GM12878 (cell line): Measurements from ENCODE around the gene SPOCK1. TPM values are rescaled to one million over a fixed set of nuclear protein-coding genes. Genes with fewer than 3 reads are reported as not detected.

Experiments used
- ATAC-seq: fragments of 200-7000 bp; cut with Tn5 transposase; 3 replicates; pipeline ENCODE4 v1.9.1; 2020; ENCODE audit warnings: mild to moderate bottlenecking, moderate library complexity
- BruUV-seq: library from RNA; stranded (reverse); fragments of 400-500 nt; replicated peaks from 2 replicates; lab custom pipeline; 2021; lab: Mats Ljungman, UMichigan
- CTCF ChIA-PET: fragments of 300-600 bp; sonication (Branson Sonifier 250); formaldehyde crosslinking; extraction: SDS; loops from one replicate; lab custom pipeline; 2021; ENCODE audit warnings: inconsistent platforms; lab: Yijun Ruan, JAX
- POLR2A ChIA-PET: fragments of 350-600 bp; formaldehyde crosslinking; extraction: SDS; loops from one replicate; lab custom pipeline; 2021; ENCODE audit warnings: inconsistent platforms; lab: Charles Lee
- RAD21 ChIA-PET: fragments of 300-600 bp; sonication (Branson Sonifier 250); formaldehyde crosslinking; loops from one replicate; lab custom pipeline; 2023; ENCODE audit warnings: antibody characterized with exemption; ENCODE audit not compliant: unreplicated experiment; lab: Charles Lee
- SMC1A ChIA-PET: fragments of 300-600 bp; sonication (Branson Sonifier 250); formaldehyde crosslinking; loops from one replicate; lab custom pipeline; 2023; ENCODE audit not compliant: unreplicated experiment, uncharacterized antibody; lab: Charles Lee
- DNase-seq: peaks from one replicate; pipeline ENCODE4 v3.0.0-alpha.2; 2011; ENCODE audit warnings: low read depth, low spot score
- FAIRE-seq: peaks from 3 replicates; lab custom pipeline; 2011; peaks lifted over from hg19 to GRCh38; lab: Jason Lieb, UNC
- H2AFZ ChIP-seq: 2 replicates; pipeline ENCODE4 v1.6.0; 2011; ENCODE audit warnings: low read depth, low read length, control low read depth; ENCODE audit not compliant: control insufficient read depth
- H3K27ac ChIP-seq: 2 replicates; pipeline ENCODE4 v1.5.1; 2011; ENCODE audit warnings: control low read depth; ENCODE audit not compliant: control insufficient read depth, insufficient read depth
- H3K27me3 ChIP-seq, 2 experiments: replicated peaks in 1 of 2; 2 replicates each; pipeline versions ENCODE4 v1.6.0 to v1.6.1; 2011; ENCODE audit warnings: low read length in 1 of 2; ENCODE audit not compliant: control insufficient read depth in 2 of 2, insufficient read depth in 2 of 2
- H3K36me3 ChIP-seq, 2 experiments: 2 replicates each; pipeline ENCODE4 v1.5.1; 2011; ENCODE audit warnings: low read length in 1 of 2; ENCODE audit not compliant: control insufficient read depth in 2 of 2, insufficient read depth in 2 of 2
- H3K4me1 ChIP-seq: 2 replicates; pipeline ENCODE4 v1.6.1; 2011; ENCODE audit warnings: mild to moderate bottlenecking, low read length, moderate library complexity, mixed read lengths; ENCODE audit not compliant: control insufficient read depth, insufficient read depth
- H3K4me2 ChIP-seq: 2 replicates; pipeline ENCODE4 v1.6.0; 2011; ENCODE audit warnings: control low read depth; ENCODE audit not compliant: control insufficient read depth, insufficient read depth
- H3K4me3 ChIP-seq: fragments of 200-600 bp; sonication (generic); 2 replicates; pipeline ENCODE4 v1.5.1; 2016
- H3K79me2 ChIP-seq: 2 replicates; pipeline ENCODE4 v1.6.0; 2011; ENCODE audit warnings: low read length; ENCODE audit not compliant: control insufficient read depth, insufficient read depth
- H3K9ac ChIP-seq: 2 replicates; pipeline ENCODE4 v1.8.0; 2011; ENCODE audit warnings: low read length, control low read depth, mixed read lengths; ENCODE audit not compliant: control insufficient read depth, insufficient read depth
- H3K9me3 ChIP-seq: replicated peaks from 3 replicates; pipeline ENCODE4 v1.5.1; 2011; ENCODE audit warnings: mild to moderate bottlenecking, low read length; ENCODE audit not compliant: control insufficient read depth, insufficient read depth
- H4K20me1 ChIP-seq: 2 replicates; pipeline ENCODE4 v1.6.0; 2011; ENCODE audit not compliant: control insufficient read depth, insufficient read depth
- BMI1 ChIP-seq: fragments of 450-650 bp; IDR thresholded peaks from 2 replicates; pipeline ENCODE4 v1.6.1; 2016; ENCODE audit warnings: mild to moderate bottlenecking, moderate library complexity, borderline replicate concordance
- KDM1A ChIP-seq: fragments of 200-600 bp; sonication (generic); IDR thresholded peaks from 2 replicates; pipeline ENCODE4 v1.6.1; 2016; ENCODE audit warnings: borderline replicate concordance
- NFIC ChIP-seq: IDR thresholded peaks from 2 replicates; pipeline ENCODE4 v1.6.1; 2012; ENCODE audit warnings: low read depth, mild to moderate bottlenecking, inconsistent platforms, low read length, moderate library complexity
- RUNX3 ChIP-seq: IDR thresholded peaks from 2 replicates; pipeline ENCODE4 v1.6.1; 2012; ENCODE audit warnings: low read length, inconsistent platforms
- YY1 ChIP-seq: IDR thresholded peaks from 2 replicates; pipeline ENCODE4 v1.6.1; 2011; ENCODE audit warnings: low read depth, mild to moderate bottlenecking, low read length
- ZNF274 ChIP-seq: IDR thresholded peaks from one replicate; pipeline ENCODE4 v1.8.0; 2011; ENCODE audit not compliant: insufficient read length, insufficient read depth
- ZZZ3 ChIP-seq: IDR thresholded peaks from 2 replicates; pipeline ENCODE4 v1.6.1; 2011; ENCODE audit warnings: low read depth; ENCODE audit not compliant: control insufficient read depth, insufficient read length
- WGBS: methylation state at CpG from one replicate; pipeline ENCODE4 v1.1.6; 2016; ENCODE audit warnings: low lambda C conversion rate; ENCODE audit not compliant: insufficient replicate concordance, insufficient coverage; ENCODE audit errors: missing lambda C conversion rate; 5-methylcytosine and 5-hydroxymethylcytosine counted together
- in situ Hi-C: fragments of 300-500 bp; cut with MboI; formaldehyde crosslinking; loops from 9 replicates; pipeline ENCODE4 v1.14.3; 2018; ENCODE audit warnings: mixed read lengths
- intact Hi-C: fragments of 100-400 bp; cut with micrococcal nuclease; formaldehyde crosslinking; loops from one replicate; pipeline ENCODE4 v1.14.2; 2022; ENCODE audit not compliant: unreplicated experiment
- polyA plus RNA-seq, 11 experiments: library from polyadenylated mRNA; depleted of rRNA in 4 of 11; unstranded in 6 of 11; stranded (reverse) in 5 of 11; fragments of >200 nt; fragmentation: Nextera tagmentation in 4 of 11; fragmentation: Illumina TruSeq in 1 of 11; extraction: Ambion mirVana in 4 of 11; extraction: Trizol in 1 of 11; gene quantifications; 1 replicate in 1 of 11; 2 replicates in 10 of 11; pipeline versions ENCODE4 v1.2.1 to v1.2.3, GENCODE V29; 2011 to 2016; ENCODE audit warnings: inconsistent platforms in 2 of 11, missing spikeins in 2 of 11, low read depth in 1 of 11
- total RNA-seq, 4 experiments: library from RNA; depleted of rRNA in 3 of 4; stranded (reverse); fragments of >200 nt in 3 of 4; fragmentation: Illumina TruSeq in 1 of 4; extraction: Trizol in 1 of 4; gene quantifications; 2 replicates each; pipeline versions ENCODE4 v1.2.1 to v1.2.3, GENCODE V29; 2013 to 2021
- TF ChIP-seq, protein P1 (sequence below): IDR thresholded peaks from 2 replicates; pipeline ENCODE4 v1.6.1; 2012; ENCODE audit warnings: improper control_type of control experiment, low read depth, low read length; ENCODE audit not compliant: insufficient replicate concordance

Gene SPOCK1
- total and polyA plus RNA-seq, 10 of the 15 experiments (the other 5 are each of a cell fraction or from before 2014, with no cell fraction given): 0.06 to 0.68 (median 0.25) TPM; not detected in 3

DNA sequence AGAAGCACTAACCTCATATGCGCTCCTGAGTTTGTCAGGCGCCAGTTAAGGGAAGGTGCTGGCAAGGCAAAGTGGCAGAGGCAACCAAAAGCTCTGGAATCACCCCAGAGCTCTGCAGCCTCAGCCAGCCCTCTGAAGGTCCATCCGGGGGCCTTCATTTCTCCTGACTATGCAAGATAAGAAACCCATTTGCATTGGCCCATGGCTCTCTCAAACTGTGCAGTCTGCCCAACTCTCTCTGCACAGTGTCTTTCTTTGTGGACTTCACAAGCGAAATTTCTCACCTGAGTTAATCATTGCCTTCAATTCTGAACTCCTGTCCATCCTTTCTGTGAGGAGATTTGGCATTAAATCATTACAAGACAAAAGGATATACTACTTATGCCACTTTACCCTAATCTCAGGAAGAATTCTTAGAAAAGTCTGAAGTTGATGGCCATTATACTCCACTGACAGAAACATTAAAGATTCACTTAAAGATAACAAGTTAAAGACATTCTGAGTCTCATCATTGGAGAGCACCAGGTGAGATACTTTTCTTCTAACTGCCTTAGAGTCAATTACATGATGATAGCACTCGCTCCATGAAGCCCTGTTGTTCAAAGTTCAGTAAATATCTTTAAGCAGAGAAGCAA lies 235.6 kb downstream of the SPOCK1 start:
- no peak overlapping the region for H3K27ac ChIP-seq
- ChIA-PET CTCF (interaction anchor here (1.2 kb wide), 1 partner anchor 57 kb away, joined by 3 read pairs; no protein-coding TSS in a partner anchor), SMC1A (no interaction called here), POLR2A (no interaction called here), RAD21 (no interaction called here)
- no peak for ATAC-seq
- H3K4me2 ChIP-seq: no peak overlapping the region
- no peak overlapping the region for H3K4me3 ChIP-seq
- peaks cover 0 to 2% of the 10 kb centered on the region in 2 experiments; a peak in 1 of 4 replicates for H3K27me3 ChIP-seq
- H3K79me2 ChIP-seq: no peaks in the 10 kb centered on the region
- no TSS peak for BruUV-seq
- no peaks in the 10 kb centered on the region for H4K20me1 ChIP-seq
- DNase-seq: no peak
- 32% methylated on average over 5 of the region's 5 CpGs for WGBS
- intact Hi-C loops (no loop called here), in situ Hi-C loops (no loop called here)
- no peaks in the 10 kb centered on the region for H3K9me3 ChIP-seq
- H2AFZ ChIP-seq: no peak overlapping the region
- FAIRE-seq: no peak
- TF ChIP-seq, protein P1, sequence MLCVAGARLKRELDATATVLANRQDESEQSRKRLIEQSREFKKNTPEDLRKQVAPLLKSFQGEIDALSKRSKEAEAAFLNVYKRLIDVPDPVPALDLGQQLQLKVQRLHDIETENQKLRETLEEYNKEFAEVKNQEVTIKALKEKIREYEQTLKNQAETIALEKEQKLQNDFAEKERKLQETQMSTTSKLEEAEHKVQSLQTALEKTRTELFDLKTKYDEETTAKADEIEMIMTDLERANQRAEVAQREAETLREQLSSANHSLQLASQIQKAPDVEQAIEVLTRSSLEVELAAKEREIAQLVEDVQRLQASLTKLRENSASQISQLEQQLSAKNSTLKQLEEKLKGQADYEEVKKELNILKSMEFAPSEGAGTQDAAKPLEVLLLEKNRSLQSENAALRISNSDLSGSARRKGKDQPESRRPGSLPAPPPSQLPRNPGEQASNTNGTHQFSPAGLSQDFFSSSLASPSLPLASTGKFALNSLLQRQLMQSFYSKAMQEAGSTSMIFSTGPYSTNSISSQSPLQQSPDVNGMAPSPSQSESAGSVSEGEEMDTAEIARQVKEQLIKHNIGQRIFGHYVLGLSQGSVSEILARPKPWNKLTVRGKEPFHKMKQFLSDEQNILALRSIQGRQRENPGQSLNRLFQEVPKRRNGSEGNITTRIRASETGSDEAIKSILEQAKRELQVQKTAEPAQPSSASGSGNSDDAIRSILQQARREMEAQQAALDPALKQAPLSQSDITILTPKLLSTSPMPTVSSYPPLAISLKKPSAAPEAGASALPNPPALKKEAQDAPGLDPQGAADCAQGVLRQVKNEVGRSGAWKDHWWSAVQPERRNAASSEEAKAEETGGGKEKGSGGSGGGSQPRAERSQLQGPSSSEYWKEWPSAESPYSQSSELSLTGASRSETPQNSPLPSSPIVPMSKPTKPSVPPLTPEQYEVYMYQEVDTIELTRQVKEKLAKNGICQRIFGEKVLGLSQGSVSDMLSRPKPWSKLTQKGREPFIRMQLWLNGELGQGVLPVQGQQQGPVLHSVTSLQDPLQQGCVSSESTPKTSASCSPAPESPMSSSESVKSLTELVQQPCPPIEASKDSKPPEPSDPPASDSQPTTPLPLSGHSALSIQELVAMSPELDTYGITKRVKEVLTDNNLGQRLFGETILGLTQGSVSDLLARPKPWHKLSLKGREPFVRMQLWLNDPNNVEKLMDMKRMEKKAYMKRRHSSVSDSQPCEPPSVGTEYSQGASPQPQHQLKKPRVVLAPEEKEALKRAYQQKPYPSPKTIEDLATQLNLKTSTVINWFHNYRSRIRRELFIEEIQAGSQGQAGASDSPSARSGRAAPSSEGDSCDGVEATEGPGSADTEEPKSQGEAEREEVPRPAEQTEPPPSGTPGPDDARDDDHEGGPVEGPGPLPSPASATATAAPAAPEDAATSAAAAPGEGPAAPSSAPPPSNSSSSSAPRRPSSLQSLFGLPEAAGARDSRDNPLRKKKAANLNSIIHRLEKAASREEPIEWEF: no peak
- no peak for TF ChIP-seq ZZZ3
- no peak for TF ChIP-seq KDM1A
- no peak for TF ChIP-seq NFIC
- TF ChIP-seq BMI1: no peak
- TF ChIP-seq YY1: no peak
- no peak for TF ChIP-seq ZNF274
- TF ChIP-seq RUNX3: no peak
- H3K4me1 ChIP-seq: no peaks in the 10 kb centered on the region
- H3K36me3 ChIP-seq: no peaks in the 10 kb centered on the region
- H3K9ac ChIP-seq: no peak overlapping the region
